ENCODE results near the gene ERG. TPM values are rescaled to one million over a fixed set of nuclear protein-coding genes. Genes with fewer than 3 reads are reported as not detected.

Gene ERG
- total RNA-seq, 6 experiments from 2014 or later: 3.1 to 6.4 (median 5.2) TPM

DNA sequence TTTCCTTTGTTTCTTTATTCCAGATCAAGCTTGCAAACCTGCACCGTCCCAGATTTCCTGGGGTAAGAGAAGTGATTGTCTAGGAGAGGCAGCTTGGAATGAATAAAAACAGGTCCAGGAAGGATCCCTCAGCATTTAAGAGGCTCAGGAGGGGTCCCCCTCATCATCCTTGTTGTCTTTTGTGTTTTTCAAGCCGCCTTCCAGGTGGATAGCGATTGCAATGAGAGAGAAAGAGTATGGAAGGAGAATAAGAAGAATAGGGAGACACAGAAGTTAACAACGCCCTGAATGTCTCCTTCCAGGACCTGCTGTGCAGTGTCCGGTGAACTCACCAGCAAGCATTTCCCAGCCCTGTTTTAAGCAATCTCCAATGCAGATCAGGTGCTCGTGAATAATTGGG lies 8.5 kb downstream of the ERG start:
- 48% methylated on average over 6 of the region's 6 CpGs for WGBS (ENCODE audit: insufficient coverage, low coverage, low lambda C conversion rate, missing lambda C conversion rate)
- Histone ChIP-seq H3K27me3 (no peaks in the 10 kb centered on the region), H3K27ac (no peak overlapping the region), H3K9me3 (no peaks in the 10 kb centered on the region), H3K4me1 (no peaks in the 10 kb centered on the region), H3K36me3 (no peaks in the 10 kb centered on the region), H3K4me3 (no peak overlapping the region)
- ATAC-seq (no peak), DNase-seq (no peak)
- TF ChIP-seq, protein P1, sequence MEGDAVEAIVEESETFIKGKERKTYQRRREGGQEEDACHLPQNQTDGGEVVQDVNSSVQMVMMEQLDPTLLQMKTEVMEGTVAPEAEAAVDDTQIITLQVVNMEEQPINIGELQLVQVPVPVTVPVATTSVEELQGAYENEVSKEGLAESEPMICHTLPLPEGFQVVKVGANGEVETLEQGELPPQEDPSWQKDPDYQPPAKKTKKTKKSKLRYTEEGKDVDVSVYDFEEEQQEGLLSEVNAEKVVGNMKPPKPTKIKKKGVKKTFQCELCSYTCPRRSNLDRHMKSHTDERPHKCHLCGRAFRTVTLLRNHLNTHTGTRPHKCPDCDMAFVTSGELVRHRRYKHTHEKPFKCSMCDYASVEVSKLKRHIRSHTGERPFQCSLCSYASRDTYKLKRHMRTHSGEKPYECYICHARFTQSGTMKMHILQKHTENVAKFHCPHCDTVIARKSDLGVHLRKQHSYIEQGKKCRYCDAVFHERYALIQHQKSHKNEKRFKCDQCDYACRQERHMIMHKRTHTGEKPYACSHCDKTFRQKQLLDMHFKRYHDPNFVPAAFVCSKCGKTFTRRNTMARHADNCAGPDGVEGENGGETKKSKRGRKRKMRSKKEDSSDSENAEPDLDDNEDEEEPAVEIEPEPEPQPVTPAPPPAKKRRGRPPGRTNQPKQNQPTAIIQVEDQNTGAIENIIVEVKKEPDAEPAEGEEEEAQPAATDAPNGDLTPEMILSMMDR (IDR thresholded peaks at IDR 0.05): no peak
- no peak for TF ChIP-seq POLR2A (IDR thresholded peaks at IDR 0.05)
- intact Hi-C loops (cut with DNase I): no loop called here

DNA sequence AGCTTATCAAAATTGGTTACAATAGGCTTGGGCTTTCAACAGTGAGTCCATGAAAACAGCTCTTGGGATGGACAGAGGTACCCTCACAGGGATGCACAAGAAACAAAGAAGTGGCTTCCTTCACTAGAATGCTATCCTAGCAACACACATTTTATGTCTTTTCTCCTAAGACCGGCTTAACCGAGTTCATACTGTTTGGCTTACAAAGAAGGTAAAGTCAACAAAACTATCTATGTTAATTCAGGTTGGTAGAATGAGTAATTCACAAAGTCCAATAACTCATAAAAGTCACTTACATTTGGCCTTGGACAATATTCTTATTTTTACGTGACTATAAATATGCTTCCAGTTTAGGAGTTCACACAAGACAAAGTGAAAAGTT lies 9.0 kb downstream of the ERG start:
- Histone ChIP-seq H3K27ac (peak overlapping the region in 1 of 3 donors; percentile 2), H3K27me3 (no peaks in the 10 kb centered on the region), H3K36me3 (no peaks in the 10 kb centered on the region), H3K4me3 (no peak overlapping the region), H3K4me1 (no peaks in the 10 kb centered on the region), H3K9me3 (no peaks in the 10 kb centered on the region)
- TF ChIP-seq, protein P1 (IDR thresholded peaks at IDR 0.05): no peak
- TF ChIP-seq POLR2A (IDR thresholded peaks at IDR 0.05): no peak
- intact Hi-C loops (cut with DNase I): no loop called here
- no peak for DNase-seq
- WGBS (ENCODE audit: insufficient coverage, low coverage, low lambda C conversion rate, missing lambda C conversion rate): 46% methylated on average over 3 of the region's 3 CpGs
- peak in 1 of 4 donors; percentile 57 for ATAC-seq

DNA sequence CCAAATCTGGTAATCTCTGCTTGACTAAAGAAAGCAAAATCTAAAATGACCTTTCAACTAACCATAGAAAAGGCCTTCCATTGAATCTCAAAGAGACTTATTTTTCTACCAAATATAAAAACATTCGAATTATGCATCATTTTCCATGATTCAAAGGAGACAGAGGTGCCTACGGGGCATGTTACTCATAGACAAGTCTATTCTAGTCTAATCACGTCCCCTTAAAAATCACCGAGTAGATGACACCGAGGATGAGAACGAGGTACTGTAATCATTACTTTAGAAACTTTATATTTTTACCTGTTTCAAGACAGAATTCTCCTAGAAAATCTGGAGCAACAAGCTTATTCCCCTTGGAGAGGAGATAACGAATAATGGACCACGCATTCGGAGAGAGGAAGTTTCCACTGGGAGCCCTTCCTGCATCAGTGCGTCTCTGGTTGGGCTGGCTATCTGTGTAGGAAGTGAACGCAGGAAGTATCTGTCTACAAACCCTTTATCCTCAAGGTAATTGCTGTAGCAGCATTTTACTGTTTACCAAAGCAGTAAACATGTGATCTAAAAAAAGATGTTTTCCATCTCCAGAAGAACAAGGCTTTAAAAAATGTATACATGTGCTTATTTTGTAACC lies 9.5 kb downstream of the ERG start:
- DNase-seq (no peak), ATAC-seq (peak; percentile 68 to 76 (median 71))
- Histone ChIP-seq H3K36me3 (no peaks in the 10 kb centered on the region), H3K27ac (peak overlapping the region in 1 of 3 donors; percentile 2), H3K27me3 (no peaks in the 10 kb centered on the region), H3K9me3 (no peaks in the 10 kb centered on the region), H3K4me3 (no peak overlapping the region), H3K4me1 (no peaks in the 10 kb centered on the region)
- intact Hi-C loops (cut with DNase I): no loop called here
- TF ChIP-seq, protein P1 (IDR thresholded peaks at IDR 0.05): no peak
- TF ChIP-seq POLR2A (IDR thresholded peaks at IDR 0.05): no peak
- WGBS (ENCODE audit: insufficient coverage, low coverage, low lambda C conversion rate, missing lambda C conversion rate): 40% methylated on average over 11 of the region's 11 CpGs

DNA sequence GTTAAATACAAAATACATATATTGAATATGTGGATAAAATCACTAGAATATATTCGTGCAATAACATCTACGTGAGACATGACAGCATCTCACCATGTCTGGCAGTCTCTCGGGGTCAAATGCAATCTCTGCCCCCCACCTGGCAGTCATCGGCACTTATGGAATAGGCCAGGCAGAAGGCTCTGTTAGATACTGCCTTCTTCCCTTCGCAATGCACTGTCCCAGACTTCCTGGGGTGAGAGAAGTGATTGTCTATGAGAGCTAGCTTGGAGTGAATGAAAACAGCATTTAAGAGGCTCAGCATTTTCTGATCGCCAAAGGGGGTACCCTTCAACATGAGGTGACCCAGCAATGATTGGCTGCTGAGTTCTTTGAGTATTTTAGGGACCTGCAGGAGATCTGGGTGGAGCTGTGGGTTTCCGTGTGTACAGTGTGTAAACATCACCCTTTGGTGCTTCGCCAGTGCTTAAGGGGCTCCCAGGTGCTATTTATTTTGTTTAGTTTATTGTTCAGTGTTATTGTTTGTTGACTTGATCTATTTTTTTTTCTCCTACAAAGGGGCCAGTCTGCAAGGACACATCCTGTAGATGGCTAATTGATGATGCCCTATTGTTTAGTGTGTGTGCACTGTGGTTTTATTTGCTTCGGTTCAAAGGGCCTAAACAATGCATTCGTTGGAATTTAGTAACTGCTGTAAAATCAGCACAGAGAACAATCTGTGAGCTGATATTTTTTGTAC lies 10.2 kb downstream of the ERG start:
- TF ChIP-seq, protein P1 (IDR thresholded peaks at IDR 0.05): no peak
- no peak for TF ChIP-seq POLR2A (IDR thresholded peaks at IDR 0.05)
- intact Hi-C loops (cut with DNase I): no loop called here
- H3K27me3 ChIP-seq: no peaks in the 10 kb centered on the region
- DNase-seq: no peak
- H3K4me1 ChIP-seq: no peaks in the 10 kb centered on the region
- H3K9me3 ChIP-seq: no peaks in the 10 kb centered on the region
- no peak overlapping the region for H3K4me3 ChIP-seq
- WGBS (ENCODE audit: insufficient coverage, low coverage, low lambda C conversion rate, missing lambda C conversion rate): 49% methylated on average over 10 of the region's 10 CpGs
- peak overlapping the region in 1 of 3 donors; percentile 11 for H3K27ac ChIP-seq
- H3K36me3 ChIP-seq: no peaks in the 10 kb centered on the region
- ATAC-seq: peak in 3 of 4 donors; percentile 10 to 40 (median 39)
